Ishikawa (cell line): ENCODE results near the gene PRSS12.

Experiments
- CEBPB ChIP-seq: IDR thresholded peaks from 2 replicates; pipeline ENCODE4 v1.6.1; 2012
- EP300 ChIP-seq: IDR thresholded peaks from 2 replicates; pipeline ENCODE4 v1.6.1; 2012; ENCODE audit warnings: borderline replicate concordance

DNA sequence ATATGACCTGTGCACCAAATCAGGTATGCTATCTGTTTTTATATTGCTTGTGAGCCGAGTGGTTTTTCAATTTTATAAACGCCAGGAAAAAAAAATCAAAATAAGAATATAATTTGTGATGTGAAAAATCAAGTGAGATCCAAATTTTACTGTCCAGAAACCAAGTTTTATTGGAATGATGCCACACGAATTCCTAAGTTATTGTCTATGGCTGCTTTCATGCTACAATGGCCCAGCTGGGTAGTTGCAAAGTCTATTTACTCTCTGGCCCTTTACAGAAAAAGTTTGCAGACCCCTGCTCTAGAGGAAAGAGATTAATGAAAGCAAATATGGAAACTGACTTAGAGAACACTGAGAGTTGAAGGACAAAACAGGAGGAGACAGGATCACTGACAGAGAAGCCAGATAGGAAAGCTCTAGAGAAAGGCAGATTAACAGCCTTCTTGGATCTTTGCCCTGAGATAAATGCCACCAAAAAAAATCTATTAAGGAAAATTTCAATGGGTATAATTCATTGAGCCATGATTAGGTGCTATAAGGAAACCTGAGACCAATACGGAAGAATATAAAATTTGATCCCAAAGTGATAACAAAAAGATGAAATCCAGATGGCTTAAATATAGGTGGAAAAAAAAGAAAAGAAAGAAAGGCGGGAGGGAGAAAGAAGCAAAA is 29.8 kb downstream of the PRSS12 start:
- TF ChIP-seq CEBPB (no peak), EP300 (no peak)
